NCI-H2081 treated with DMSO at 0.1 percent for 48 hours (cell line): Measurements from ENCODE around the gene FSD1.
"Not testable (repeated sequence)": the region's sequence is repeated elsewhere in the genome, so short reads cannot be mapped to it uniquely, and the experiment has no call there.

Source experiments
- DNase-seq: peaks from one replicate; lab custom pipeline; 2025; lab: John Stamatoyannopoulos, UW

FSD1 gene

DNA sequence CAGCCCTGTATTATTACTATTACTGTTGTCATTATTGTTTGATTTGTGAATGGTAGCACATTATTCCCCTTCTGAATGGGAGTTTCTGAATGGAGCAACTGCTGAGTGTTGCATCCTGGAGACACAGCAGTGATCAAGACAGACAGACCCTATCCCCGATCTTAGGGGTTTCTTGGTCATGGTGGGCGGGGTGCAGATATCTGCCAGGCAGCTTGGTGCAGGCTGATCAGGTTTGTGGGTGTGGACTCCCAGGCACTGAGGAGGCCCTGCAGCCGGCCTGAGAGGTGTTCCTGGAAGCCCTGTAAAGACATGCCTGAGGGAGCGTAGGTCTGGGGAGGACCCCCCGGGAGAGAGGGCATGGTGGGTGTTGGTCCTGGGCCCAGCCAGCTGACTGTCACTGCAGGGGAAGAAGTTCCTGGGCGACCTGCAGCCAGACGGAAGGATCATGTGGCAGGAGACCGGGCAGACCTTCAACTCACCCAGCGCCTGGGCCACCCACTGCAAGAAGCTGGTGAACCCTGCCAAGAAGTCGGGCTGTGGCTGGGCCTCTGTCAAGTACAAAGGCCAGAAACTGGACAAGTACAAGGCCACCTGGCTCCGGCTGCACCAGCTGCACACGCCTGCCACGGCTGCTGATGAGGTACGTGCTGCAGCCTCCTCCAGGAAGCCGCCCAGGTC is 41.1 kb downstream of the FSD1 start:
- no peak for DNase-seq

- no peak for DNase-seq
Observed at GRCh38 chr19:4346020-4346383, 41.6 kb downstream of the FSD1 start.

DNA sequence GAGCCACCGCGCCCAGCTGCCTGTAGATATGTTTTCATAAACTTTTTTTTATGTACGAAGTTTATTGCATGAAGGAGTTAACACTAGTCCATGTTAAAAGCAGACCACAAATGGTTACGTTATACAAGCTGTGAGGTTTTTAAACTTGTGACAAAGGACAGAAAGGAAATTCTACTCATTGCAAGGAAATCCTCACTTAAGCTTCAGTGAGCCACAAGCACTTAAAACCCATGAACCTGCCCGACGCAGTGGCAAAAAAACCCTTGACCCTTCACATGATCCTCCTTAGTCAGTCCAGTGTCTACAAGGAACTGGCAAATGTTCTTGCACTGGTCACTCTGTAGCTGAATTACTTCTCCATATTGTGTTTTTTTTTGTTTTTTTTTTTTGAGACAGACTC is 43.1 kb downstream of the FSD1 start:
- DNase-seq = no peak

GRCh38 chr19:4349225-4349624 is 44.8 kb downstream of the FSD1 start:
- DNase-seq = not testable (repeated sequence)

DNA sequence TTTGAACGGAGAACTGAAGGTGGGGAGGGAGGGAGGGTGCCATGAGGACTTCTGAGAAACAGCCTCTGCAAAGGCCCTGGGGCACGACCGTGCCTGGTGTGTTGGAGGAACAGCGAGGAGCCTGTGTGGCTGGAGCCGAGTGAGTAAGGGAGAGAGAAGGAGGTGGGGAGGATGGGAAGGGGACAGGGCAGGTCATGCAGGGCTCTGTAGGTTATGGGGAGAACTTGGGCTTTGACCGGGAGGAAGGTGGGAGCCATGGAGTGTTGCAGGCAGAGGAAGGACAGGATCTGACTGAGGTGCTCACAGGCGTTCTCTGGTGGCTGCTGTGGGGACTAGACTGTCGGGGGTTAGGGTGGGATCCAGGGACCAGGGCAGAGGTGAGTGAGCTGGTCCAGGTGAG is 45.7 kb downstream of the FSD1 start:
- DNase-seq = no peak

DNA sequence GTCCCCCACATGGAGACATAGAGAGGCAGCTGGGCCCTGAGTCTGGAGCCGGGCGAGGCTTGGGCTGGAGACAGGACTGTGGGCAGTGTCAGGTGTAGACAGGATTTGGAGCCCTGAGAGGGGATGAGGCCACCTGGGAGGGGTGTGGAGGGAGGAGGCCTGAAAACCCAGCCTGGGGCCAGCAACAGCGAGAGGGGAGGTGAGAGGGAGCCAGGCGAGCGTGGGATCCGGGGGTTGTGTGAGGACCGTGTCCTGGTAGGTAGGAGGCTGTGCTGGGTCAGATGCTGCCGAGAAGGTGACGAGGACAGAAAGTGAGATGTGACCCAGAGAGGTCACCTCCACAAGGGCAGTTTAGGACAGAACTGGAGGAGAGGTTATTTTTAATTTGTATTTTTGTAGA is 46.3 kb downstream of the FSD1 start:
- no peak for DNase-seq

GRCh38 chr19:4352701-4353121 is 48.3 kb downstream of the FSD1 start:
- DNase-seq = no peak

DNA sequence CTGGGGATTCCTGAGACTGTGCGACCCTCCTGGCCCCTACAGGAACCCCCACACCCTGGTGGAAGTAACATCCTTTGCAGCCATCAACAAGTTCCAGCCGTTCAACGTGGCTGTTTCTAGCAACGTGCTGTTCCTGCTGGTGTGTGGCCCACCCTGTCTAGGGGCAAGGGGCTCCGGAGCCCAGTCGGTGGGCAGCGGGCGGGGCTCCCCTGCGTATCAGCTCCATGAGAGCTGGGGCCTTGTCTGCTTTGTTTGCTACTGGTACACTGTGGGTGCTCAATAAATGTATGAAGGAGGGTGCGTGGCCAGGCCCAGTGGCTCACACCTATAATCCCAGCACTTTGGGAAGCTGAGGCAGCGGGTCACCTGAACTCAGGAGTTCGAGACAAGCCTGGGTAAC is 49.9 kb downstream of the FSD1 start:
- no peak for DNase-seq

- no peak for DNase-seq
Observed at GRCh38 chr19:4354897-4355296, 50.5 kb downstream of the FSD1 start.

- DNase-seq = no peak
Observed at GRCh38 chr19:4357095-4357797, 52.8 kb downstream of the FSD1 start.

DNA sequence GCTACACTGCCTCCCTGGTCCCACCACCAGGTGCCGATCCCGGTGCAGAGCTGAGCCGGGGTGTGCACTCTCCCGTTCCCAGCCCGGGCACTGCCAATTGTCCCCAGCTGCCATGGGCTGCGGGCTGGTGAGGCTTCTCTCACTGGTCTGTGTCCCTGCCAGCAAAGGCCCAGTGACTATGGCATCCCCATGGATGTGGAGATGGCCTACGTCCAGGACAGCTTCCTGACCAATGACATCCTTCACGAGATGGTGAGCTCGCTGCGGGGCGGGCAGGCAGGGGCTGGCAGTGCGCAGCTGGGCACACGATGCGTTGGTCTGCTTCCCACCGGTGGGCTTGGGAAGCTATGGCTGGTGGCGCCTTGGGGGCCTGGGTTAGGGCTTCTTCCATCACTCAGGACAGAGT is 53.5 kb downstream of the FSD1 start:
- DNase-seq = no peak

GRCh38 chr19:4358709-4359626 is 54.6 kb downstream of the FSD1 start:
- no peak for DNase-seq

DNA sequence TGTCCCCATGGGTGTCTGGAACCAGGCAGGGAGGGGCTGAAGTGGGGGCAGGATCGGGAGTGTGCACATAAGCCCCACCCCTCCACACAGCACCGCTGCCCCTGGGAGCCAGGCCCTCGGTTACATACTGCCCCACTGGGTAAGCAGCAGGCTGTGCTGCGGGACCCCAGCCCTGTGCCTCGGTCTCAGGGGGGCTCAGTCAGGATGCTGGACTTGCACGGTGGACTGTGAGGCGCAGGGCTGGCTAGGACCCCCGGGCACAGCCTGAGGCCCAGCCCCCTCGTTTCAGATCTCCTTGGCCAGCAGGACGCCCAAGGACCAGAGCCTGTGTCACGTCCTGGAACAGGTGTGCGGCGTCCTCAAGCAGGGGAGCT is 55.2 kb downstream of the FSD1 start:
- no peak for DNase-seq

DNA sequence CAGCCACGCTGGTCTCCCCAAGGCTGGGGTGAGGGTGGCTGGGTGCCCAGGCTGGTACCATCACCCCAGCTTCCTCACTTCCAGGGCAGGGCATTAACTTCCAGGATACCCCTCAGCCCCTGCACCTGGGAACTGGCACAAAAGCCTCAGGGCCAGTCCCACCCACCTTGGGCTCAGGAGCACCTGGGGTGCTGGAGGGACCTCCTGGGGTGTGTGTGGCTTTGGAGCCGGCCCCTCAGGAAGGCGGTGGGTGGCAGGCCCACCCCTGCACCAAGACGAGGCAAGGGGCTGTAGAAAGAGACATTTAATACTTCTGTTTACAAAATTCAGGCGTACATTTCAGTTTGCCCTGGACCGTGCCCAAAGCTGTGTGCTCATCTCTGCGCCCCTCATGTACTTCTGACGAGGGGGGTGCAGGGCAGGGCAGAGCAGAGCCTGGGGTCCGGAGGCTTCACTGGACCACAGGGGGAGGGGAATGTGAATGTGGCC is 55.7 kb downstream of the FSD1 start:
- DNase-seq = no peak

DNA sequence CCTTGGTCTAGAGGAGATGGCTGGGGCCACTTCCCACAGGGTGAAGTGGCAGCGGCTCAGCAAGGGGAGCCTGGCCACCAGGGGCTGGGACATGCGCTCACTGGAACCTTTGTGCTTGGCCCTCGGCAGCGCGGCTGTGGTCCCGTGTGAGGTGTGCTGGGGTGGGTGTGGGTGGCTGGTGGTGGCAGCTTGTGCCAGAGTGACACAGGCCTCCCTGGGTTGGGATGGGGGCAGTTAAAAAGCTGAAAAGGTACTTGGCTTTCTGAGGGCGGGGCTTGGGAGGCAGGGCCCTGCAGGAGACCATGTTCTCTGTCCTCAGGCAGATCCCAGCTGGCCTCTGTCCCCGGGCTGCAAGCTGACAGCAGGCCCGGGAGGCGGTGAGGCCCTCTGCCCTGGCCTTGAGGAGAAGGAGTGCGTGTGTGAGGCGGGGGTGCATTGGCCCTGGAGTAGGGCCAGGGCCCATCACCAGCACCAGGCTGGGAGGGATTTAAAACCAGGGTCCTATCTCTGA is 56.3 kb downstream of the FSD1 start:
- DNase-seq = no peak

- no peak for DNase-seq
Observed at GRCh38 chr19:4361152-4362046, 57.0 kb downstream of the FSD1 start.

DNA sequence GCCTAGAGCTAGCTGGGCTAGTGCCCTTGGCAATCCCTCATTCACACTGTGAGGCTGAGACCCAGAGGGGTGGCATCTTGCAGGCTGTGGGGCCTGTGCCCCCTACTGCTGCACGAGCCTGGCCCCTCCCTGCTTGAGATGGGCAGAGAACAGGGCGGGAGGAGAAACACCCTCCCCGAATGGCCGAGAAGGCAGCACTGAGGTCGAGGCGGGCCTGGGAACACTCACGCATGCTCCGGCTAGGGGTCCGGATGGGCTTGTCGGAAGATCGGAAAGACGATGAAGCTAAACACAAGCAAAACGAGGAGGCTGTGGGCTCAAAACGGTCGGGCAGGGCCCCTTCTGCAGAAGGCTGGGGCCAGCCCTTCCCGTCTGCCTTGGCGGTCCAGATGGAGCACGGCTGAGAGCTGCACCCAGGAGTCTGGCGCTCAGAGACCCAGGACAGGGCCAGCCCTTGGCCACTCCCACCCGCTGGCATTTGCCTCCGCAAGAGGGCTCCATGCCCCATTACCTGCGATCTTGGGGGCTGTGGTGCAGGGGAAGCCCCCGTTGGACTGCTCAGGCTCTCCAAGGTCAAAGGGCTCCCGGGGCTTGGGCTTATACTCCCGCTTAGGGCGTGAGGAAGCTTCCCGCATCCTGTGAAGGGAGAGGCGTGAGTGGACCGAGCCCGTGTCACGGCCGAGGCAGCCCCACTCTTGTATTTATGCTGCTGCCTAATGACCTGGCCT is 57.9 kb downstream of the FSD1 start:
- no peak for DNase-seq

DNA sequence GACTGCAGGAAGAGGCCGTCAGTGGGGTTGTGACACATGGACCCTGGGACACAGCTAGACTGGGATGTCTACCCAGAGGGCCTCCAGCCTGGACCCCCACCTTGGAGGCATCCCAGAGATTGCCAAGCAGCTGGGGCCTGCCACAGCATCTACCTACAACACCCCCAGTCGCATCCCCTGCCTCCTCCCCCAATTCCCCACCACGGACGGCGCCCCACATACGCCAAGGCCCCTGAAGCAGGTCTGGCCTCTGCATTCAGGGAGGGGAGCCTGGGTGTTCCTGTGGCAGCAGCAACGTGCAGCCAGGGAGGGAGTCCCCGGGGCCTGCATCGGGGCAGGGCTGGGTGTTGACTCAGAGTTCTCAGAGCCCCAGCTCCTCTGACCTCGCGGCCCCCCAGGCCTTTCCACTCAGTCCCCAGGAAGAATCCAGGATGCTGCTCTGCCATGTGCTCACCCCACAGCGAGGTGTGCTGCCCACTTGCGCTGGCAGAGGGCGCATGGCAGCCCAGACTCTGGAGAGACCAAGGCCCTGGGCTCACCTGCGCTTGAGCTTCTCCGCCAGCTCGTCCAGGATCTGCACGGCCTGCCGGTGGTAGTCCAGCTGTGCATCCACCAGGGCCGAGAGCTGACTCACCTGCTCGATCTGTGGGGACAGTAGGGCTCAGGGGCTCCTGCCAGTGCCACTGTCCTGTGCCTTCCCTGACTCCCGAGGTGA is 58.6 kb downstream of the FSD1 start:
- DNase-seq = no peak

DNA sequence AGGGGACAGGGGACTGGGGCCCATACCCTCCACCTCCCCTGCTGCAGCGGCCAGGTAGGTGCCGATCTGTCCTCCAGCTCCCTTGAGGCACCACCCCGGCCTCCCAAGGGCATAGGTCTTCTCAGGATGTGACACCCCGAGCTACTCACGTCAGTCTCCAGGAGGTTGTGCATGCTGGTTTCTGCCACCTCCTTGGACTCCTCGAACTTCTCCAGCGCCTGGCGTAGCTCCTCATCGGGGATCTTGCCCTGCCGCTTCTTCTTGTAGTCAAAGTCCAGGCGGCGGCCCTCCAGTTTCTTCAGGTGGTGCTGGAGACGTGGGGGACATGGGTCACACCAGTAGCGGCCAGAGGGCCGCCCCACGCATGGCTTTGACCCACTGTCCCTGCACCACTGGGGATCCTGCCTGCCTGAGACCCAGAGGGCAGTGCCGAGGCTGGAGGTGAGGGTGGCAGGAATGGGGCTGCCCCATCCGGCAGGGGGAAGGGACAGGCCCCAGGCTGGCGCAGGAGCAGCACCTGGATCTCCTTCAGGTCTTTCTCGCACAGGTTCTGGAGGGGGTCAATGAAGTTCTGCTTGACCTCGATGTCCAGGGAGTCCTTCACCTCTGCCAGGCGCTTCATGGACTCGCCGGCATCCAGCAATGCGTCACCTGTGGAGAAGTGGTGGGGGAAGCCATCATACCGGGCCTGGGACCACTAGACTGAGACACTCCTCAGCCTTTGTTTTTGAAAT is 59.3 kb downstream of the FSD1 start:
- DNase-seq = no peak
